Neutrophil (primary cell): ENCODE measurements around the gene DIP2C.
"Not testable (repeated sequence)": the region's sequence is repeated elsewhere in the genome, so short reads cannot be mapped to it uniquely, and the experiment has no call there.

Experiments
- H3K27ac ChIP-seq: fragments of 200-600 bp; sonication (generic); 2 replicates; pipeline ENCODE4 v1.5.1; 2016; ENCODE audit warnings: mild to moderate bottlenecking, moderate library complexity
- H3K27me3 ChIP-seq: fragments of 200-600 bp; sonication (generic); 2 replicates; pipeline ENCODE4 v1.6.0; 2016; ENCODE audit warnings: mild to moderate bottlenecking
- H3K36me3 ChIP-seq: fragments of 200-600 bp; sonication (generic); 2 replicates; pipeline ENCODE4 v1.5.1; 2017
- H3K4me1 ChIP-seq, 2 experiments: fragments of 200-600 bp in 1 of 2; sonication (generic) in 1 of 2; 1 replicate in 1 of 2; 2 replicates in 1 of 2; pipeline versions ENCODE4 v1.5.1 to v1.6.1; 2013 to 2016; ENCODE audit warnings: low read depth in 1 of 2, low read length in 1 of 2, mild to moderate bottlenecking in 1 of 2, moderate library complexity in 1 of 2; ENCODE audit not compliant: control insufficient read depth in 1 of 2, insufficient read depth in 1 of 2
- H3K4me3 ChIP-seq, 2 experiments: fragments of 200-600 bp in 1 of 2; sonication (generic) in 1 of 2; 1 replicate in 1 of 2; 2 replicates in 1 of 2; pipeline ENCODE4 v1.5.1; 2013 to 2016; ENCODE audit warnings: low read depth in 1 of 2, low read length in 1 of 2, mild to moderate bottlenecking in 1 of 2, moderate library complexity in 1 of 2
- H3K9me3 ChIP-seq: fragments of 200-600 bp; sonication (generic); 2 replicates; pipeline ENCODE4 v1.5.1; 2016
- TF ChIP-seq, protein P1 (sequence below): fragments of 200-600 bp; sonication (generic); IDR thresholded peaks from 2 replicates; pipeline ENCODE4 v1.5.1; 2016; ENCODE audit warnings: antibody characterized with exemption

The DIP2C gene

DNA sequence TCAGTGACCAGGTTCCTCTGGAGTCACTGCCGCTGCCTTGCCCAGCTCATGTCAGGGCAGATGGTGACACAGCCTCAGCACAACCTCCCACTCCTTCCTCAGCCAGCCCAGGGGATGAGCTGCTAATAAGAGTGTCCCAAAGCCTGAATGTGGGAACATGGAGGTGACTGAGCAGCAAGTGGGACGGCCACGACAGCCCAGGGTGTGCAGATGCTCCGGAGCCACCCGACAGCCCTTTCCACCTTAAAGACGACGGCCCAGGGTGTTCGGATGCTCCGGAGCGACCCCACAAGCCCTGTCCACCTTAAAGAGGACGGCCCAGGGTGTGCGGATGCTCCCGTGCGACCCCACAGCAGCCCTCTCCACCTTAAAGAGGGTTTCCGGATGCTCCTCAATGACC lies 89.2 kb downstream of the DIP2C start:
- Histone ChIP-seq H3K27ac (no peak overlapping the region), H3K4me1 (no peaks in the 10 kb centered on the region), H3K4me3 (no peak overlapping the region), H3K27me3 (peaks cover 20% of the 10 kb centered on the region), H3K36me3 (no peaks in the 10 kb centered on the region), H3K9me3 (no peaks in the 10 kb centered on the region)
- TF ChIP-seq, protein P1, sequence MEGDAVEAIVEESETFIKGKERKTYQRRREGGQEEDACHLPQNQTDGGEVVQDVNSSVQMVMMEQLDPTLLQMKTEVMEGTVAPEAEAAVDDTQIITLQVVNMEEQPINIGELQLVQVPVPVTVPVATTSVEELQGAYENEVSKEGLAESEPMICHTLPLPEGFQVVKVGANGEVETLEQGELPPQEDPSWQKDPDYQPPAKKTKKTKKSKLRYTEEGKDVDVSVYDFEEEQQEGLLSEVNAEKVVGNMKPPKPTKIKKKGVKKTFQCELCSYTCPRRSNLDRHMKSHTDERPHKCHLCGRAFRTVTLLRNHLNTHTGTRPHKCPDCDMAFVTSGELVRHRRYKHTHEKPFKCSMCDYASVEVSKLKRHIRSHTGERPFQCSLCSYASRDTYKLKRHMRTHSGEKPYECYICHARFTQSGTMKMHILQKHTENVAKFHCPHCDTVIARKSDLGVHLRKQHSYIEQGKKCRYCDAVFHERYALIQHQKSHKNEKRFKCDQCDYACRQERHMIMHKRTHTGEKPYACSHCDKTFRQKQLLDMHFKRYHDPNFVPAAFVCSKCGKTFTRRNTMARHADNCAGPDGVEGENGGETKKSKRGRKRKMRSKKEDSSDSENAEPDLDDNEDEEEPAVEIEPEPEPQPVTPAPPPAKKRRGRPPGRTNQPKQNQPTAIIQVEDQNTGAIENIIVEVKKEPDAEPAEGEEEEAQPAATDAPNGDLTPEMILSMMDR: no peak

DNA sequence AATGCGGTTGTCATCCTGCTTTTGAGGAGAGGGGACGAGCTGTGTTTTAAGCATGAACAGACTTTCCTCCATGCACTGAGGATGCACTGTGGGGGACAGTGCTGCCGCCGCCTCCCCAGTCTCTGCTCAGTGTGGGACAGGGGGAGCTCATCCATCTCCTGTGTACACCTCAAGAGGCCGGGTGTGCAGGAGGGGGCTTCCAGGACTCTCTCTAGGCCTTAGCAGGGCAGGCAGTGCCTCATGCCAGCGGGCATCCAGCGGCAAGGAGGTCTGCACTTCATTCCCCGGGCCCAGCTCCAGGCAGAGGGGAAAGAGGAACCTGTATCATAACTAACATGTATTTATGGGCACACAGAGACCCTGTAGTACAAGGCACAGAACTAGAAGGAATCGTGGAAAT lies 89.7 kb downstream of the DIP2C start:
- H3K4me3 ChIP-seq: no peak overlapping the region
- H3K27ac ChIP-seq: no peak overlapping the region
- H3K9me3 ChIP-seq: no peaks in the 10 kb centered on the region
- H3K36me3 ChIP-seq: no peaks in the 10 kb centered on the region
- H3K27me3 ChIP-seq: peaks cover 20% of the 10 kb centered on the region
- H3K4me1 ChIP-seq: no peaks in the 10 kb centered on the region
- TF ChIP-seq, protein P1: no peak

DNA sequence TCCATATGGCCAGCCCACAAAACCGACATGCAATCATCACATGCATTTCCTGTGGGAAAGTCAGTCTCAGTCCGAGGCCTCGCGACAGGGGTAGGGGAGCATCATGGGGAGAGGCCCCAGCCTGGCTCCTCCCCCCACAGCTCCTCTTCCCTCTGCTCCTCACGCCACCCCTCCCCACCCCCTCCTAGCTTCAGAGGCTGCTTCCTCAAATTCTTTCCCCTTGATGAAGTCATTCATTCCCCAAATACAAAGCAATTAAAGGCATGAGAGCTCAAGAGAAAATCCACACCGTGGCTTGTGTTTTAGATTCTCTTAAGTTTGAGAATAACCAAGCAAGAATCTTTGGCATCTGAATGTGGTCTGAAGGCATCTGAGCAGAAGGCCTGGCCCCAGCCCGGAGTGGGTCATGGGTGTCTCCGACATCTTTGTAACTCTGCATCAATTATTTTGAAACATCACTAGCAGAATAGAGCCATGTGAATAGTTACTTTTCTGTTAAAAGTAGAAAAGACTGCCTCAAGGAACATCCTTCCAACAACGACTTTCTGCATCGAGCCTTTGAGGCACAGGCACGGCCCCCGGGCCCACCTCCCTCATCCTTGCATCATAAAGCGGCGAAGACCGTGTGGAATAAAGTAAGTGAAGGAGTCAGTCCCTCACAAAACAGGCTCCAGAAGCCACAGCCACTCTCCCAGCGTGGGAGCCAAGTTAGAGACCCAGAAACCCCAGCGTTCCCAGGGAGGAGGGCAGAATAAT lies 90.9 kb downstream of the DIP2C start:
- Histone ChIP-seq H3K9me3 (no peaks in the 10 kb centered on the region), H3K27me3 (peaks cover 20% of the 10 kb centered on the region), H3K36me3 (no peaks in the 10 kb centered on the region), H3K4me3 (no peak overlapping the region), H3K27ac (no peak overlapping the region), H3K4me1 (no peaks in the 10 kb centered on the region)
- TF ChIP-seq, protein P1: no peak

DNA sequence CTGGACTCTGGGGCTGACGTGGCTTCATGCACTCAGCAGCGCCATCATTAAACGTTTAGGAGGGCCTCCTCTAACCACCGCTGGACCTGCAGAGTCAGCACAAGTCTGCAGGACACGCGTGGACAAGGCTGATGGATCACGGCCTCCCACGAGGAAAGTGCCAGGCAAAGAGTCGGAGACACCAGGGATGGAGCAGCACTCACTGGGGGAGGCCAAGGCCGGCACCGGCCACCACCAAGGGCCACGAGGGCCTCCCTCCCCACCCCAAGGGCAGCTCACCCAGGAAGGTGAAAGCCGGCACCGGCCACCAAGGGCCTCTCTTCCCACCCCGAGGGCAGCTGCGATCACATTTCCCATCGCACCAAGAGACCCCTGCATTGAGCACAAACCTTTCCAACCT lies 91.5 kb downstream of the DIP2C start:
- H3K4me3 ChIP-seq: no peak overlapping the region
- H3K4me1 ChIP-seq: no peaks in the 10 kb centered on the region
- no peak overlapping the region for H3K27ac ChIP-seq
- no peaks in the 10 kb centered on the region for H3K36me3 ChIP-seq
- H3K9me3 ChIP-seq: no peaks in the 10 kb centered on the region
- TF ChIP-seq, protein P1: no peak
- H3K27me3 ChIP-seq: peaks cover 20% of the 10 kb centered on the region

DNA sequence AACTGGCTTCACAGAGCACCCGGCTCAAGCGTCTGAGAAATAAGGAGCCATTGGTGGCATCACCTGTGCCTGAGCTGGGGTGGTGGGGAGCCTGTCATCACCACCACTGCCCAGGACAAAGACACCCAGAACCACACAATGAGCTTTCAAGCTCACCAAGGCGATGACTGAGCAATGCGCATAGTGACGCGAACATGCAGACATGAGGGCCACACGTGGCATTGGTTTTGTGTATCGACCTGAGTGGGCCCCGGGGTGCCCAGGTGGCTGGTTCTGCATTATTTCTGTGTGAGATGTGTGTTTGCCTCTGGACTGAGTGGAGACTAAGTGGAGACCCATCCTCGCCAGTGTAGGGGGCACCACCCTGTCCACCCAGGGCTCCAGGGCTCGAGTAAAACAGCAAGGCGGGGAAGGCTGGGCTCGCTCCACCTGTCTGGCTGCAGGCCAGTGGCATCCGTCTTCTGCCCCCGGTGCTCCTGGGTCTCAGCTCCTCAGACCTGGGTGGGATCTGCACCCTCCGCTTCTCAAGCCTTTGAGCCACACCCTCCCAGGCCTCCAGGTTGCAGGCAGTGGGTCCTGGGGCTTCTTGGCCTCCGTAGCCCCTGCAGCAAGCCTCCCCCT lies 92.6 kb downstream of the DIP2C start:
- H3K27ac ChIP-seq: no peak overlapping the region
- no peaks in the 10 kb centered on the region for H3K36me3 ChIP-seq
- no peaks in the 10 kb centered on the region for H3K4me1 ChIP-seq
- peaks cover 21% of the 10 kb centered on the region for H3K27me3 ChIP-seq
- TF ChIP-seq, protein P1: no peak
- no peaks in the 10 kb centered on the region for H3K9me3 ChIP-seq
- no peak overlapping the region for H3K4me3 ChIP-seq

DNA sequence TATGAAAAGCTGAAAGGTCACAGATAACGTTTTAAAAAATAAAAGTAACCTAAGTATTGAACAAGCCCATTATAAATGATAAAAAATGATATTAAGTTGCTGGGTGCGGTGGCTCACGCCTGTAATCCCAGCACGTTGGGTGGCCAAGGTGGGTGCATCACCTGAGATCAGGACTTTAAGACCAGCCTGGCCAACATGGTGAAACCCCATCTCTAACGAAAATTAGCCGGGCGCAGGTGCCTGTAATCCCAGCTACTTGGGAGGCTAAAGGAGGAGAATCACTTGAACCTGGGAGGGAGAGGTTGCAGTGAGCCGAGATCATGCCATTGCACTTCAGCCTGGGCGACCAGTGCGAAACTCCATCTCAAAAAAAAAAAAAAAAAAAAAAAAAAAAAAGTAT lies 93.3 kb downstream of the DIP2C start:
- H3K36me3 ChIP-seq, H3K27ac ChIP-seq, H3K4me1 ChIP-seq, H3K9me3 ChIP-seq, H3K4me3 ChIP-seq: not testable (repeated sequence)
- peaks cover 22% of the 10 kb centered on the region for H3K27me3 ChIP-seq
